Liver (tissue), 3 donors: Measurements from ENCODE around the gene PPM1E.
A peak's percentile ranks its signal among the peaks of the same experiment; 100 is the strongest.

Experiments used
- ATF3 ChIP-seq: IDR thresholded peaks from 2 replicates; pipeline ENCODE4 v1.6.1; 2016; ENCODE audit warnings: antibody characterized with exemption
- CTCF ChIP-seq: fragments of 150-350 bp; IDR thresholded peaks from 2 replicates; pipeline ENCODE4 v1.5.1; 2017; ENCODE audit warnings: improper control_type of control experiment, low read depth, low read length; ENCODE audit not compliant: missing input control
- FOXA2 ChIP-seq: IDR thresholded peaks from 2 replicates; pipeline ENCODE4 v1.6.1; 2016; ENCODE audit warnings: antibody characterized with exemption
- GABPA ChIP-seq, 2 donors: IDR thresholded peaks in 1 of 2; conservative IDR thresholded peaks in 1 of 2; 2 replicates each; pipeline ENCODE4 v1.6.1; 2016; ENCODE audit warnings: antibody characterized with exemption in 2 of 2, mild to moderate bottlenecking in 1 of 2, moderate library complexity in 1 of 2
- HNF4G ChIP-seq: IDR thresholded peaks from 2 replicates; pipeline ENCODE4 v1.6.1; 2016; ENCODE audit warnings: antibody characterized with exemption
- JUND ChIP-seq, 2 donors: IDR thresholded peaks; 2 replicates each; pipeline ENCODE4 v1.6.1; 2016; ENCODE audit warnings: antibody characterized with exemption in 2 of 2
- MAX ChIP-seq: IDR thresholded peaks from 2 replicates; pipeline ENCODE4 v1.6.1; 2016; ENCODE audit warnings: antibody characterized with exemption
- RAD21 ChIP-seq, 2 donors: IDR thresholded peaks; 2 replicates each; pipeline ENCODE4 v1.6.1; 2016; ENCODE audit warnings: antibody characterized with exemption in 2 of 2, mild to moderate bottlenecking in 2 of 2
- REST ChIP-seq: IDR thresholded peaks from 2 replicates; pipeline ENCODE4 v1.6.1; 2016; ENCODE audit warnings: antibody characterized with exemption, mild to moderate bottlenecking
- SP1 ChIP-seq: IDR thresholded peaks from 2 replicates; pipeline ENCODE4 v1.6.1; 2018; ENCODE audit warnings: antibody characterized with exemption, mild to moderate bottlenecking
- TAF1 ChIP-seq: conservative IDR thresholded peaks from 2 replicates; pipeline ENCODE4 v1.6.1; 2016; ENCODE audit warnings: antibody characterized with exemption, mild to moderate bottlenecking
- YY1 ChIP-seq: IDR thresholded peaks from 2 replicates; pipeline ENCODE4 v1.6.1; 2016; ENCODE audit warnings: antibody characterized with exemption, mild to moderate bottlenecking
- donor health status: healthy.
- donor health status: healthy.

- TF ChIP-seq CTCF (peak; percentile 46), TAF1 (no peak), REST (no peak), JUND (IDR thresholded peaks at IDR 0.05) (no peak), RAD21 (IDR thresholded peaks at IDR 0.05) (peak; percentile 89 to 91), YY1 (peak; percentile 39), GABPA (IDR thresholded peaks at IDR 0.05 in 1 of 2, conservative IDR thresholded peaks at IDR 0.05 in 1 of 2) (no peak), SP1 (no peak), ATF3 (no peak), MAX (no peak), HNF4G (no peak), FOXA2 (no peak)
Measured at GRCh38 chr17:58960068-58960467, 204.4 kb downstream of the PPM1E start.
